Measurements from ENCODE around the gene JDP2.

The JDP2 gene

DNA sequence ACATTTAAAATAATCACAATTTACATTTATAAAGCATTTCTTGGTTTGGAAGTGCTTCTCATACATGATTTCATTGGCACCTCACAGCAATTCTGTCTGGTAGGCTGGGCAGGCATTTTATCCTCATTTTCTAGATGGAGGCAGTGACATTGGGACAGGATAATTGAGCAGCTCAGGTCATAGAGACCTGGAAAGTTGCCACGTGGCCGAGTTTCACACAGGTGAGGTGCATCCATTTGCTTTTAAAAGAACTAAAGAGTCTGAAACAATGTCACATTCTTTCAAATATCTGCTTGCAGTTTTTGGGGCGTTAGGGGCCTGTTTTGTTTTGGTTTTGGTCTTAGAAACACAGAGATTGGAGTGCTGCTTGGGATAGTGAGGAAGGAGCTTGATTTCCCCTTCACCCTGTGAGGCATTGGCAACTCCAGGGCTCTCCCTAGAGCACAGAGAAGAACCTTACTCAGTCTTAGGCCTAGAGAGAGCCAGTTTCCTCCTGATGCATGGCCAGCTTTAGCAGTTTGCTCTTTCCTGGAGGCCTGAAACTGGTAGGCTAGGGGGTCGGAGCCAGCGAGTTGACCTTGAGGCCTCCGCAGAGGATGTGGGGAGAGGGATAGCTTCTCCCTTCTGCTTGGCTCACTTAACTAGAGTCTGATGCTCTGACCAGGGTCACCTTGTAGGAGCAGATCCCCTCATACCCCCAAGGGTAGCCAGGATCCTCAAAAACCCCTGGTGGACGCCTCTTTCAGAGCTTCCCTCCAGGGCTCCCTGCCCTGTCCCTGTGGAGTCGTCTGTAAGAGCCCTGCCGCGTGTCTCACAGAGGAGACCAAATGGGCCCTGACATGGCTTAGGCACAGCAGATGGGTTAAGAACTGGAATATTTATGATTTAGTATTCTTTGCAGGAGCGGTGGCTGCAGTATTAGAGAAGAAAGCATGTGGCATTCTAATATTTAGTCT, 34.9 kb upstream of the JDP2 start:
- no peak overlapping the region for H3K27ac ChIP-seq (ENCODE audit: insufficient read depth, low read length, poor library complexity, severe bottlenecking)
- no peak for DNase-seq
- no peaks in the 10 kb centered on the region for H3K36me3 ChIP-seq (ENCODE audit: control insufficient read depth, insufficient read depth, low read length)
- no peak overlapping the region for H3K4me3 ChIP-seq (ENCODE audit: insufficient read depth, low read depth, low read length, poor library complexity, severe bottlenecking)
- H3K4me1 ChIP-seq (ENCODE audit: control insufficient read depth, insufficient read depth, low read length, poor library complexity, severe bottlenecking) = no peaks in the 10 kb centered on the region
- H3K9me3 ChIP-seq (ENCODE audit: control insufficient read depth, low read length) = no peaks in the 10 kb centered on the region
- no peaks in the 10 kb centered on the region for H3K27me3 ChIP-seq (replicated peaks; ENCODE audit: control insufficient read depth, insufficient read depth, low read length, poor library complexity, severe bottlenecking)

DNA sequence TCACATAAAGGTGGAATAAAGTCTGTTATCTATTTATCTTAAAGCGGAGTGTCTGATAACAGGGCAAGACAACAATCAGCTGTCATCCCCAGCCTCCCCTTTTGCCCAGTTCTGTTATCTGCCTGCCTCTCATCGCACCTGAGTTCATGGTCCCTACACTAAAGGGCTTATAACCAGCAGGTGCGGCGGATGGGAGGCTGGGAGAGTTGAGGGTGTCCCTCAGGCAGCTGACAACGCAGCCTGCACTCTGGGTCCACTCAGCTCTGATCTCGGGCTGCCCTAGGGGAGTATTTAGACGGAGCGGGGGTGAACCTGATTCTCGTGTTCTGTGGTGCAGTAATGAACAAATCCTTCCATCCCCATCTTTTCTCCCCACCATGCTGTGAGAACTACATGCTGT, 34.0 kb upstream of the JDP2 start:
- Histone ChIP-seq H3K9me3 (ENCODE audit: control insufficient read depth, low read length) (no peaks in the 10 kb centered on the region), H3K27me3 (replicated peaks; ENCODE audit: control insufficient read depth, insufficient read depth, low read length, poor library complexity, severe bottlenecking) (no peaks in the 10 kb centered on the region), H3K4me1 (ENCODE audit: control insufficient read depth, insufficient read depth, low read length, poor library complexity, severe bottlenecking) (no peaks in the 10 kb centered on the region), H3K36me3 (ENCODE audit: control insufficient read depth, insufficient read depth, low read length) (no peaks in the 10 kb centered on the region), H3K27ac (ENCODE audit: insufficient read depth, low read length, poor library complexity, severe bottlenecking) (no peak overlapping the region), H3K4me3 (ENCODE audit: insufficient read depth, low read depth, low read length, poor library complexity, severe bottlenecking) (no peak overlapping the region)
- DNase-seq = no peak

DNA sequence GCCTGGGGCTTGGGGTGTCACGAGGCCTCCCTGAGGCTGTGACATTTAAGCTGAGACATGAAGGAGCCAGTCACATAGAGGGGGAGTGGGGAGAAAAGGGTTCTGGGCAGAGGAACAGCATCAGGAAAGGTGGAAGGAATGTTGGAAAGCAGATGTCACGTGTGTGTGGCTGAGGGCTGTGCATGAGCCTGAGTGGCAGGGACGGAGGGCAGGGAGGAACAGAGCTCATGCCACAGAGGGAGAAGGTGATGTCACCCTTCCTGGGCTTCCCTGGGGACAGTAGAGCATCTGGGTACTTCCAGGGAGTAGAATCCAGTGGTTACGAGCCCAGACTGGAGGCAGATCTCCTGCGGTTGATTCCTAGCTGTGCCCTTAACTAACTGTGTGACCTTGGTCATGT, 32.0 kb upstream of the JDP2 start:
- H3K4me1 ChIP-seq (ENCODE audit: control insufficient read depth, insufficient read depth, low read length, poor library complexity, severe bottlenecking) = no peaks in the 10 kb centered on the region
- H3K27me3 ChIP-seq (replicated peaks; ENCODE audit: control insufficient read depth, insufficient read depth, low read length, poor library complexity, severe bottlenecking) = no peaks in the 10 kb centered on the region
- DNase-seq = no peak
- H3K4me3 ChIP-seq (ENCODE audit: insufficient read depth, low read depth, low read length, poor library complexity, severe bottlenecking) = no peak overlapping the region
- H3K36me3 ChIP-seq (ENCODE audit: control insufficient read depth, insufficient read depth, low read length) = no peaks in the 10 kb centered on the region
- no peaks in the 10 kb centered on the region for H3K9me3 ChIP-seq (ENCODE audit: control insufficient read depth, low read length)
- H3K27ac ChIP-seq (ENCODE audit: insufficient read depth, low read length, poor library complexity, severe bottlenecking) = no peak overlapping the region

DNA sequence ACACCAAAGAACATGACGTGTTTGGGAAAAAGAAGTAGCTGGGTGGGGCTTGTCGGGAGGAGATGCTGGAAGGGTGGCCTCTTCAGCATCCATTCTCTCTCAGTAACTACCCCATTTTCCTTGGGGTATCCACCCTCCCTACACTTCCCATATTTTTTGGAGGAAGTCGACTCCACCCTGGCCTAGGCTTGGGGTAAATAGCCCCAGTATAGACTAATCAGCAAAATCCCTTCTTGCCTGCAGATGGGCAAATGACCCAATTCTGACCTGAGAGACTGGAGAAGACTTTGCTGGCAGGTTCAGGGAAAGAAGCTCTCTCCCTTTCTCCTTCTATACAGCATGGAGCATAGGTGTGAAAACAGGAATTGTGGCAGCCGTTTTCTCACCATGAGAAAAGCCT, 28.5 kb upstream of the JDP2 start:
- Histone ChIP-seq H3K27ac (ENCODE audit: insufficient read depth, low read length, poor library complexity, severe bottlenecking) (no peak overlapping the region), H3K27me3 (replicated peaks; ENCODE audit: control insufficient read depth, insufficient read depth, low read length, poor library complexity, severe bottlenecking) (no peaks in the 10 kb centered on the region), H3K36me3 (ENCODE audit: control insufficient read depth, insufficient read depth, low read length) (no peaks in the 10 kb centered on the region)

DNA sequence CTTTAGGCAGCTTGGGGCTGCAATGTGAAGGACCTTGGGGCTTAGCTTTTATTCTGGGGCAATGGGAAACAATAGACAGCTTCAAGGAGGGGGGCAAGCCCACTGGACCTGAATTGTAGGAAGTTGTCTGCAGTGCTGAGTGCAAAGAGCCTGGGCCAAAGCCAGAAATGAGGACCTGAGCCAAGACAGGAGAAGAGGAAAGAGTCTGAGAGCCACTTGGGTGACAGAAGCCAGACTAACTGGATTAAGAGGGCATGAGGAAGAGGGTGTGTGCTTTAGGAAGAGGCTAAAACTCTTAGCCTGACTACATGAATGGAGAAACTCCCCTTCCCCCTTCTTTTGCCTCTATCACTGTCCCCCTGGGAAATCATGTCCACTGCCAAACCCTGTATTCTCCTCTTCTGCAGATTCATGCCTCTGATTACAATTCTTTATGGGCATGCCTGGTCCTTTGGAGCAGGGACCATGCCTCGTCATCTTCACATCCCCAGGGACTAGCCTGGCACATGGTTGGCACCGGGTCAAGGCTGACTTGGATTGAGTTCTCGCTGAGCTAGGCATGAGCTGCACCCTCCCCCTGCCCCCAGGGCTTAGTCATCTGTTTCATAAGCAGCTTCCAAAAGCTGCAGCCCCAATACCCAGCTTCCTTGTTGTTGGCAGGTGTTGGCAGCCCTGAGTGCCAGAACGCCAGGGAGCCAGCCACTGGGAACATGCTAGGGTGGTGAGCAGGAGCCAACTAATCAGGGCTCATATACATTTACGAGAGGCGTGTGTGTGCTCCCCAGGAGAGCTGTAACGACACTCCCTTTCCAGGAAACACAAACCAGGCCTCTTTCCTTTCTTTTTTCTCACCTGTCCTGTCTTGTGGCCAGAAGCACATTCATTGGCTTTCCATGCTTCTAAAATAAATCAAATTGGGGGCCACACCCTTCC, 27.7 kb upstream of the JDP2 start:
- no peaks in the 10 kb centered on the region for H3K36me3 ChIP-seq (ENCODE audit: control insufficient read depth, insufficient read depth, low read length)
- DNase-seq = no peak
- H3K9me3 ChIP-seq (ENCODE audit: control insufficient read depth, low read length) = no peaks in the 10 kb centered on the region
- H3K4me1 ChIP-seq (ENCODE audit: control insufficient read depth, insufficient read depth, low read length, poor library complexity, severe bottlenecking) = no peaks in the 10 kb centered on the region
- H3K4me3 ChIP-seq (ENCODE audit: insufficient read depth, low read depth, low read length, poor library complexity, severe bottlenecking) = no peak overlapping the region
- no peak overlapping the region for H3K27ac ChIP-seq (ENCODE audit: insufficient read depth, low read length, poor library complexity, severe bottlenecking)
- H3K27me3 ChIP-seq (replicated peaks; ENCODE audit: control insufficient read depth, insufficient read depth, low read length, poor library complexity, severe bottlenecking) = no peaks in the 10 kb centered on the region

More for the DNA sequence above, 28.5 kb upstream of the JDP2 start:
- Histone ChIP-seq H3K4me1 (ENCODE audit: control insufficient read depth, insufficient read depth, low read length, poor library complexity, severe bottlenecking) (no peaks in the 10 kb centered on the region), H3K9me3 (ENCODE audit: control insufficient read depth, low read length) (no peaks in the 10 kb centered on the region), H3K4me3 (ENCODE audit: insufficient read depth, low read depth, low read length, poor library complexity, severe bottlenecking) (no peak overlapping the region)
- no peak for DNase-seq

DNA sequence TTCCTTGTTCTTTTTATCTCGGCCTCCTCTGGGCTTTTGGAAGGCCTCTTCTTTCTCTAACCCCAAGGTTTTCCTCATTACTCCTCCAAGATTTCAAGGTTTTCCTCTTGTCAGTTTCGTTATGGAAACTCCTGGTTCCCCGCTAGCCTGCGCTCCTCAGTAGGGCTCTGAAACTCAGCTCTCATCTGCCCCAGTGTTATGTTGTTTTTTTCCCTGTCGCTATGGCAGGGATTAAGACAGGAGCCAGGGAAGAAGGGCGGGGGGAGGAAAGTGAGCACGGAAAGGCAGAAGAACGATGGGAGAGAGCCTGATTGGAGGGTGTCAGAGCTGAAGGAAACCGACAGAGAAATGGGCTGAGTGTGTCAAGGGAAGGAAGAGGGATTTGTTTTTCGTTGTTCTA, 26.5 kb upstream of the JDP2 start:
- H3K4me3 ChIP-seq (ENCODE audit: insufficient read depth, low read depth, low read length, poor library complexity, severe bottlenecking) = no peak overlapping the region
- no peak overlapping the region for H3K27ac ChIP-seq (ENCODE audit: insufficient read depth, low read length, poor library complexity, severe bottlenecking)
- H3K9me3 ChIP-seq (ENCODE audit: control insufficient read depth, low read length) = no peaks in the 10 kb centered on the region
- no peaks in the 10 kb centered on the region for H3K36me3 ChIP-seq (ENCODE audit: control insufficient read depth, insufficient read depth, low read length)
- H3K27me3 ChIP-seq (replicated peaks; ENCODE audit: control insufficient read depth, insufficient read depth, low read length, poor library complexity, severe bottlenecking) = no peaks in the 10 kb centered on the region
- no peaks in the 10 kb centered on the region for H3K4me1 ChIP-seq (ENCODE audit: control insufficient read depth, insufficient read depth, low read length, poor library complexity, severe bottlenecking)
- DNase-seq = no peak

DNA sequence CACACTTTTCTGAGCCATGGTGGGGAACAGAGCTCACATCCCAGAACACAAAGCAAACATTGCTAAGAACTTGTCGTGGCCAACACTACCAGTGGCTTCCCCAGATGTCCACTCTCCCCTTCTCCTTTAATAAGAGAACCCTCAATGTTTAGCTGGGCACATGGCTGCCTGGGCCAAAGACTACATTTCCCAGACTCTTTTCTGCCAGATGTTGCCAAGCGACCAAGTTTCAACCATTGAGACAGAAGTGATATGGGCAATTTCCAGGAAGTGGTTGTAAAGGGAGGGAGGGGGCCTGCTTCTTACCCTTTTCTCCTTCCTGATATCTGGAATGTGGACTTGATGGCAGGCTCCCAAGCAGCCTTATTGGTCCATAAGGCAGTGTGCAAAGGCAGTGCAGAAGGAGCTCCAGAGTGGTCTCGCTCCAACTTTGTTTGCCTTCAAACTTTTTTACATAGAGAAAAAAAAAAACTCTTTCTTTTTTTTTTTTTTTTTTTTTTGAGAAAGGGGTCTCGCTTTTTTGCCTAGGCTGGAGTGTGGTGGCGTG, 24.9 kb upstream of the JDP2 start:
- Histone ChIP-seq H3K9me3 (ENCODE audit: control insufficient read depth, low read length) (no peaks in the 10 kb centered on the region), H3K4me1 (ENCODE audit: control insufficient read depth, insufficient read depth, low read length, poor library complexity, severe bottlenecking) (no peaks in the 10 kb centered on the region), H3K4me3 (ENCODE audit: insufficient read depth, low read depth, low read length, poor library complexity, severe bottlenecking) (no peak overlapping the region), H3K36me3 (ENCODE audit: control insufficient read depth, insufficient read depth, low read length) (no peaks in the 10 kb centered on the region), H3K27ac (ENCODE audit: insufficient read depth, low read length, poor library complexity, severe bottlenecking) (no peak overlapping the region), H3K27me3 (replicated peaks; ENCODE audit: control insufficient read depth, insufficient read depth, low read length, poor library complexity, severe bottlenecking) (no peaks in the 10 kb centered on the region)
- no peak for DNase-seq

DNA sequence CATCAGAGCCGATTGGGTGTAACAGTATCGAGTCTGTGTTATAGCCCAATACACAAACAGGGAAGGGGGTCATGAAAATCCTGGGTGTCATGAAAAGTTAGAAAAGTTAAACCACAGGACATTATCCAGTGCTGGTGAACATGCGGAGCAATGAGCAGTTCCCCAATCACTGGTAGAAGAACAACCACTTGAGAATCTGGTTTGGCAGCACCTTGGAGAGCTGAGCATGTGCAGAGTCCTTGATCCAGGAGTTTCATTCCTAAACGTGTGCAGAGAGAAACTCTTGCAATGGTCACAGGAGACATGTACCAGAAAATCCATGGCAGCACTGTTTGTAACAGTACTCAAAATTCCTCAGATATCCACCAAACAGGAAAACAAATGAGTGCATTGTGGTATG, 23.0 kb upstream of the JDP2 start:
- Histone ChIP-seq H3K27me3 (replicated peaks; ENCODE audit: control insufficient read depth, insufficient read depth, low read length, poor library complexity, severe bottlenecking) (no peaks in the 10 kb centered on the region), H3K9me3 (ENCODE audit: control insufficient read depth, low read length) (no peaks in the 10 kb centered on the region)

DNA sequence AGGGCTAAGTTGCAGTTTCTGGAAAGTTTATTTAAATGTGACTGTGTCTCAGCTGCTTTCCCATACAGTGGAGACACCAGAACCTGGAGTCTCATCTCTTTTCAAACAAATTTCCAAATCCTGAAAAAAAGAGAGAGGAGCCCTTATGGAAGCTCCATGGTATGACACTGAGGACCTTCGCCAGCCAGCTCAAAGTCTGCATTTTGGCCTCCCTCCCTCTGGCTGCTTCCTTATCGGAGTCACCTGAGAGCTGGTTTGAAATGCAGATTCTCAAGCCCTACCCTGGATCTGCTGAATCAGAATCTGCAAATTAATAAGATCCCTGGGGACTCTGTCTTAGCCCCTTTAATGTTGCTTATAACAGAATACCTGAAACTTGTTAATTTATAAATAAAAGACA, 21.7 kb upstream of the JDP2 start:
- no peaks in the 10 kb centered on the region for H3K9me3 ChIP-seq (ENCODE audit: control insufficient read depth, low read length)
- H3K27me3 ChIP-seq (replicated peaks; ENCODE audit: control insufficient read depth, insufficient read depth, low read length, poor library complexity, severe bottlenecking) = no peaks in the 10 kb centered on the region
- H3K27ac ChIP-seq (ENCODE audit: insufficient read depth, low read length, poor library complexity, severe bottlenecking) = no peak overlapping the region
- DNase-seq = no peak
- H3K4me1 ChIP-seq (ENCODE audit: control insufficient read depth, insufficient read depth, low read length, poor library complexity, severe bottlenecking) = no peaks in the 10 kb centered on the region
- H3K36me3 ChIP-seq (ENCODE audit: control insufficient read depth, insufficient read depth, low read length) = no peaks in the 10 kb centered on the region
- no peak overlapping the region for H3K4me3 ChIP-seq (ENCODE audit: insufficient read depth, low read depth, low read length, poor library complexity, severe bottlenecking)

More for the DNA sequence above, 23.0 kb upstream of the JDP2 start:
- no peaks in the 10 kb centered on the region for H3K36me3 ChIP-seq (ENCODE audit: control insufficient read depth, insufficient read depth, low read length)
- H3K4me3 ChIP-seq (ENCODE audit: insufficient read depth, low read depth, low read length, poor library complexity, severe bottlenecking) = no peak overlapping the region
- no peak for DNase-seq
- no peaks in the 10 kb centered on the region for H3K4me1 ChIP-seq (ENCODE audit: control insufficient read depth, insufficient read depth, low read length, poor library complexity, severe bottlenecking)
- no peak overlapping the region for H3K27ac ChIP-seq (ENCODE audit: insufficient read depth, low read length, poor library complexity, severe bottlenecking)
